HCT116 (cell line): ENCODE results near the gene DTWD2. TPM values are rescaled to one million over a fixed set of nuclear protein-coding genes. Genes with fewer than 3 reads are reported as not detected.

Experiments
- ATAC-seq: fragments of 200-7000 bp; cut with Tn5 transposase; 2 replicates; pipeline ENCODE4 v1.9.1; 2020; ENCODE audit warnings: mild to moderate bottlenecking, moderate library complexity
- BruUV-seq: library from RNA; stranded (reverse); fragments of 400-500 nt; replicated peaks from 2 replicates; lab custom pipeline; 2021; lab: Mats Ljungman, UMichigan
- CTCF ChIA-PET: fragments of 300-600 bp; sonication (Branson Sonifier 250); formaldehyde crosslinking; loops from one replicate; lab custom pipeline; 2021; ENCODE audit warnings: antibody characterized with exemption; lab: Charles Lee
- POLR2A ChIA-PET: fragments of 300-600, 350-600 bp; sonication (Branson Sonifier 250); formaldehyde crosslinking; loops from one replicate; lab custom pipeline; 2021; ENCODE audit warnings: antibody characterized with exemption; lab: Charles Lee
- RAD21 ChIA-PET, 2 experiments: fragments of 300-600 bp; sonication (Branson Sonifier 250); formaldehyde crosslinking; loops; one replicate each; lab custom pipeline; 2023; ENCODE audit warnings: low total read pairs in 2 of 2; ENCODE audit not compliant: uncharacterized antibody in 2 of 2, unreplicated experiment in 2 of 2, low non-redundant PET in 1 of 2; lab: Charles Lee
- DNase-seq: peaks from one replicate; pipeline ENCODE4 v3.0.0-alpha.2; 2010; ENCODE audit warnings: low read depth, low spot score
- H2AFZ ChIP-seq: fragments of 200-600 bp; shearing (Covaris generic), sonication (generic); 2 replicates; pipeline ENCODE4 v1.6.1; 2017; ENCODE audit warnings: low read depth, mixed run types, mixed read lengths, antibody characterized with exemption, low read length; ENCODE audit not compliant: poor library complexity, severe bottlenecking
- H3K27ac ChIP-seq: 2 replicates; pipeline ENCODE4 v1.5.1; 2012; ENCODE audit warnings: low read depth, low read length
- H3K27me3 ChIP-seq: fragments of 200-600 bp; sonication (generic); 2 replicates; pipeline ENCODE4 v1.6.1; 2016; ENCODE audit warnings: mixed run types, low read length, mixed read lengths; ENCODE audit not compliant: insufficient read depth
- H3K36me3 ChIP-seq, 2 experiments: fragments of 200-500 bp in 1 of 2; fragments of 200-600 bp in 1 of 2; sonication (Bioruptor generic) in 1 of 2; sonication (generic) in 1 of 2; 2 replicates each; pipeline versions ENCODE4 v1.5.1 to v1.6.1; 2014 to 2016; ENCODE audit warnings: low read length in 2 of 2, inconsistent platforms in 1 of 2, mixed read lengths in 1 of 2, mixed run types in 1 of 2; ENCODE audit not compliant: insufficient read depth in 2 of 2, control insufficient read depth in 1 of 2
- H3K4me1 ChIP-seq, 2 experiments: fragments of 200-600 bp in 1 of 2; sonication (generic) in 1 of 2; 2 replicates each; pipeline versions ENCODE4 v1.5.1 to v1.6.1; 2012 to 2017; ENCODE audit warnings: low read length in 2 of 2, inconsistent platforms in 1 of 2, mild to moderate bottlenecking in 1 of 2, mixed read lengths in 1 of 2, mixed run types in 1 of 2, moderate library complexity in 1 of 2; ENCODE audit not compliant: insufficient read depth in 2 of 2, control insufficient read depth in 1 of 2
- H3K4me2 ChIP-seq: fragments of 200-600 bp; sonication (generic); 2 replicates; pipeline ENCODE4 v1.6.1; 2017; ENCODE audit warnings: mixed run types, low read length, mixed read lengths
- H3K4me3 ChIP-seq, 2 experiments: fragments of 200-600 bp in 1 of 2; sonication (generic) in 1 of 2; replicated peaks in 1 of 2; 2 replicates each; pipeline ENCODE4 v1.5.1; 2011 to 2016; ENCODE audit warnings: low read length in 2 of 2, control low read depth in 1 of 2, low read depth in 1 of 2, mild to moderate bottlenecking in 1 of 2, mixed read lengths in 1 of 2, mixed run types in 1 of 2
- H3K79me2 ChIP-seq: fragments of 200-600 bp; sonication (generic); 2 replicates; pipeline ENCODE4 v1.6.1; 2017; ENCODE audit warnings: mild to moderate bottlenecking, mixed run types, low read length, moderate library complexity, mixed read lengths; ENCODE audit not compliant: insufficient read depth
- H3K9ac ChIP-seq: fragments of 200-600 bp; sonication (generic); 2 replicates; pipeline ENCODE4 v1.6.1; 2016; ENCODE audit warnings: low read length, mixed read lengths
- H3K9me2 ChIP-seq: fragments of 200-600 bp; sonication (generic), shearing (Covaris generic); 2 replicates; pipeline ENCODE4 v1.6.1; 2017; ENCODE audit warnings: mixed run types, mild to moderate bottlenecking, moderate library complexity; ENCODE audit not compliant: insufficient read depth
- H3K9me3 ChIP-seq, 2 experiments: fragments of 200-500 bp in 1 of 2; fragments of 200-600 bp in 1 of 2; sonication (Bioruptor generic) in 1 of 2; sonication (generic) in 1 of 2; 2 replicates each; pipeline ENCODE4 v1.6.1; 2014 to 2017; ENCODE audit warnings: low read length in 2 of 2, mixed read lengths in 2 of 2, inconsistent platforms in 1 of 2, low read depth in 1 of 2, mild to moderate bottlenecking in 1 of 2, mixed run types in 1 of 2, moderate library complexity in 1 of 2; ENCODE audit not compliant: control insufficient read depth in 1 of 2, insufficient read depth in 1 of 2
- H4K20me1 ChIP-seq: fragments of 200-600 bp; sonication (generic), shearing (Covaris generic); 2 replicates; pipeline ENCODE4 v1.6.1; 2017; ENCODE audit warnings: mixed run types, mild to moderate bottlenecking, moderate library complexity; ENCODE audit not compliant: insufficient read depth
- CBX3 ChIP-seq: IDR thresholded peaks from 2 replicates; pipeline ENCODE4 v1.6.1; 2012; ENCODE audit warnings: low read depth
- EGR1 ChIP-seq: IDR thresholded peaks from 2 replicates; pipeline ENCODE4 v1.6.1; 2012; ENCODE audit warnings: low read depth
- ELF1 ChIP-seq: IDR thresholded peaks from 2 replicates; pipeline ENCODE4 v1.6.1; 2012; ENCODE audit warnings: low read depth, borderline replicate concordance
- EZH2phosphoT487 ChIP-seq: fragments of 200-600 bp; IDR thresholded peaks from 2 replicates; pipeline ENCODE4 v1.6.1; 2018; ENCODE audit warnings: antibody characterized with exemption, borderline replicate concordance
- FOSL1 ChIP-seq: IDR thresholded peaks from 2 replicates; pipeline ENCODE4 v1.6.1; 2012; ENCODE audit warnings: low read depth
- JUND ChIP-seq: IDR thresholded peaks from 2 replicates; pipeline ENCODE4 v1.6.1; 2012
- POLR2A ChIP-seq: IDR thresholded peaks from 2 replicates; pipeline ENCODE4 v1.7.0; 2011; ENCODE audit warnings: borderline replicate concordance; ENCODE audit not compliant: insufficient read depth, insufficient read length; ENCODE audit errors: extremely low read depth
- POLR2AphosphoS5 ChIP-seq: IDR thresholded peaks from 2 replicates; pipeline ENCODE4 v1.6.1; 2011; ENCODE audit warnings: mild to moderate bottlenecking, low read depth, low read length, moderate library complexity
- RAD21 ChIP-seq: IDR thresholded peaks from 2 replicates; pipeline ENCODE4 v1.6.1; 2012; ENCODE audit warnings: low read depth, mild to moderate bottlenecking
- SIN3A ChIP-seq: IDR thresholded peaks from 2 replicates; pipeline ENCODE4 v1.6.1; 2012; ENCODE audit warnings: low read depth
- SRF ChIP-seq: IDR thresholded peaks from 2 replicates; pipeline ENCODE4 v1.6.1; 2012; ENCODE audit warnings: low read depth
- TCF7L2 ChIP-seq: IDR thresholded peaks from 2 replicates; pipeline ENCODE4 v1.7.0; 2011; ENCODE audit warnings: borderline replicate concordance, inconsistent platforms; ENCODE audit not compliant: insufficient read depth, insufficient read length; ENCODE audit errors: extremely low read depth
- ZFX ChIP-seq: fragments of 450-650 bp; IDR thresholded peaks from 2 replicates; pipeline ENCODE4 v1.6.1; 2017
- ZNF274 ChIP-seq: fragments of 200-500 bp; sonication (Bioruptor generic); IDR thresholded peaks from 2 replicates; pipeline ENCODE4 v1.6.1; 2014; ENCODE audit warnings: mild to moderate bottlenecking, low read depth, low read length, inconsistent platforms
- intact Hi-C: fragments of 100-400 bp; cut with micrococcal nuclease; formaldehyde crosslinking; loops from 2 replicates; pipeline ENCODE4 v1.10.0; 2022
- total RNA-seq: library from RNA; stranded (reverse); gene quantifications from one replicate; pipeline ENCODE4 v1.2.1, GENCODE V29; 2021; ENCODE audit not compliant: unreplicated experiment
- TF ChIP-seq, protein P1 (sequence below): IDR thresholded peaks from 2 replicates; pipeline ENCODE4 v1.6.1; 2012
- TF ChIP-seq, protein P2 (sequence below): IDR thresholded peaks from 2 replicates; pipeline ENCODE4 v1.6.1; 2011; ENCODE audit warnings: mild to moderate bottlenecking, low read length, moderate library complexity; ENCODE audit not compliant: insufficient replicate concordance; ENCODE audit errors: extremely low read depth
- TF ChIP-seq, protein P3 (sequence below): IDR thresholded peaks from 2 replicates; pipeline ENCODE4 v1.6.1; 2012; ENCODE audit warnings: low read depth

The DTWD2 gene
- total RNA-seq, 1 experiment from 2014 or later: 5.2 TPM

DNA sequence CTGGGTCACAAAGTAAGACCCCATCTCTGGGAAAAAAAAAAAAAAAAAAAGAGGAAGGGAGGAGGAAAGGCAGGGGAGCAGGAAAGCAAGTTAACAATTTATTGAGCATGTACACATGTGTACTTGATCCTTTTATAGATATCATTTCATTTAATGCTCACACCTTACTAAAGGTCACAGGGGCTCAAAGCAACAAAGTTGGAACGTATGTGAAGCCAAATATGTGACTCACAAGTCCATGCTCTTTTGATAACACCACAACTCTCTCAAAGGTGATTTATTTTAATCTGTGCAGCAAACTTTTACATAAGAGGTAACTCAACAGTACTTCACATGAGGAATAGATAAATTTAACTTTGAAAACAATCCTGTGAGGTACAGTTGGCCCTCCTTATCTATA, 34.4 kb upstream of the DTWD2 start:
- no peaks in the 10 kb centered on the region for H3K27me3 ChIP-seq
- no peaks in the 10 kb centered on the region for H3K9me2 ChIP-seq
- ChIA-PET POLR2A (no interaction called here), RAD21 (no interaction called here), CTCF (interaction anchor here (1.3 to 1.9 kb wide), 2 partner anchors 48 to 389 kb away, joined by 4 to 33 read pairs; partner anchors contain the start of gene DMXL1)
- no peak overlapping the region for H3K9ac ChIP-seq
- no peaks in the 10 kb centered on the region for H3K9me3 ChIP-seq
- H3K4me3 ChIP-seq: no peak overlapping the region
- H3K4me1 ChIP-seq: no peaks in the 10 kb centered on the region
- no peaks in the 10 kb centered on the region for H3K36me3 ChIP-seq
- DNase-seq (no peak), ATAC-seq (no peak)
- H3K79me2 ChIP-seq: no peaks in the 10 kb centered on the region
- H3K4me2 ChIP-seq: no peak overlapping the region
- TF ChIP-seq POLR2A: no peak
- no peak for TF ChIP-seq FOSL1
- TF ChIP-seq JUND: no peak
- TF ChIP-seq, protein P1, sequence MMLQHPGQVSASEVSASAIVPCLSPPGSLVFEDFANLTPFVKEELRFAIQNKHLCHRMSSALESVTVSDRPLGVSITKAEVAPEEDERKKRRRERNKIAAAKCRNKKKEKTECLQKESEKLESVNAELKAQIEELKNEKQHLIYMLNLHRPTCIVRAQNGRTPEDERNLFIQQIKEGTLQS: no peak
- TF ChIP-seq, protein P2, sequence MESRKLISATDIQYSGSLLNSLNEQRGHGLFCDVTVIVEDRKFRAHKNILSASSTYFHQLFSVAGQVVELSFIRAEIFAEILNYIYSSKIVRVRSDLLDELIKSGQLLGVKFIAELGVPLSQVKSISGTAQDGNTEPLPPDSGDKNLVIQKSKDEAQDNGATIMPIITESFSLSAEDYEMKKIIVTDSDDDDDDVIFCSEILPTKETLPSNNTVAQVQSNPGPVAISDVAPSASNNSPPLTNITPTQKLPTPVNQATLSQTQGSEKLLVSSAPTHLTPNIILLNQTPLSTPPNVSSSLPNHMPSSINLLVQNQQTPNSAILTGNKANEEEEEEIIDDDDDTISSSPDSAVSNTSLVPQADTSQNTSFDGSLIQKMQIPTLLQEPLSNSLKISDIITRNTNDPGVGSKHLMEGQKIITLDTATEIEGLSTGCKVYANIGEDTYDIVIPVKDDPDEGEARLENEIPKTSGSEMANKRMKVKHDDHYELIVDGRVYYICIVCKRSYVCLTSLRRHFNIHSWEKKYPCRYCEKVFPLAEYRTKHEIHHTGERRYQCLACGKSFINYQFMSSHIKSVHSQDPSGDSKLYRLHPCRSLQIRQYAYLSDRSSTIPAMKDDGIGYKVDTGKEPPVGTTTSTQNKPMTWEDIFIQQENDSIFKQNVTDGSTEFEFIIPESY: no peak
- no peak for TF ChIP-seq EZH2phosphoT487
- TF ChIP-seq, protein P3, sequence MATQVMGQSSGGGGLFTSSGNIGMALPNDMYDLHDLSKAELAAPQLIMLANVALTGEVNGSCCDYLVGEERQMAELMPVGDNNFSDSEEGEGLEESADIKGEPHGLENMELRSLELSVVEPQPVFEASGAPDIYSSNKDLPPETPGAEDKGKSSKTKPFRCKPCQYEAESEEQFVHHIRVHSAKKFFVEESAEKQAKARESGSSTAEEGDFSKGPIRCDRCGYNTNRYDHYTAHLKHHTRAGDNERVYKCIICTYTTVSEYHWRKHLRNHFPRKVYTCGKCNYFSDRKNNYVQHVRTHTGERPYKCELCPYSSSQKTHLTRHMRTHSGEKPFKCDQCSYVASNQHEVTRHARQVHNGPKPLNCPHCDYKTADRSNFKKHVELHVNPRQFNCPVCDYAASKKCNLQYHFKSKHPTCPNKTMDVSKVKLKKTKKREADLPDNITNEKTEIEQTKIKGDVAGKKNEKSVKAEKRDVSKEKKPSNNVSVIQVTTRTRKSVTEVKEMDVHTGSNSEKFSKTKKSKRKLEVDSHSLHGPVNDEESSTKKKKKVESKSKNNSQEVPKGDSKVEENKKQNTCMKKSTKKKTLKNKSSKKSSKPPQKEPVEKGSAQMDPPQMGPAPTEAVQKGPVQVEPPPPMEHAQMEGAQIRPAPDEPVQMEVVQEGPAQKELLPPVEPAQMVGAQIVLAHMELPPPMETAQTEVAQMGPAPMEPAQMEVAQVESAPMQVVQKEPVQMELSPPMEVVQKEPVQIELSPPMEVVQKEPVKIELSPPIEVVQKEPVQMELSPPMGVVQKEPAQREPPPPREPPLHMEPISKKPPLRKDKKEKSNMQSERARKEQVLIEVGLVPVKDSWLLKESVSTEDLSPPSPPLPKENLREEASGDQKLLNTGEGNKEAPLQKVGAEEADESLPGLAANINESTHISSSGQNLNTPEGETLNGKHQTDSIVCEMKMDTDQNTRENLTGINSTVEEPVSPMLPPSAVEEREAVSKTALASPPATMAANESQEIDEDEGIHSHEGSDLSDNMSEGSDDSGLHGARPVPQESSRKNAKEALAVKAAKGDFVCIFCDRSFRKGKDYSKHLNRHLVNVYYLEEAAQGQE: no peak
- TF ChIP-seq CBX3: no peak
- TF ChIP-seq EGR1: no peak
- TF ChIP-seq SRF: no peak
- TF ChIP-seq SIN3A: no peak
- TF ChIP-seq ZFX: no peak
- TF ChIP-seq TCF7L2: no peak
- no peak for TF ChIP-seq ZNF274
- TF ChIP-seq ELF1: no peak
- no peak for TF ChIP-seq POLR2AphosphoS5
- TF ChIP-seq RAD21: no peak
- no peak overlapping the region for H3K27ac ChIP-seq
- H4K20me1 ChIP-seq: no peaks in the 10 kb centered on the region
- BruUV-seq: no TSS peak
- intact Hi-C loops: loop anchor here (1.0 to 5.0 kb wide), 3 partner anchors 190 to 390 kb away; no protein-coding TSS in a partner anchor
- H2AFZ ChIP-seq: no peak overlapping the region
